Stimulated activated naive CD8-positive, alpha-beta T cell treated with anti-CD3 and anti-CD28 coated beads, Interleukin-15, Interleukin-2, amounts not matched to agents 100 ng/mL and 50 ng/mL, for 24 hours (primary cell): ENCODE measurements around the gene EIF3J.
A peak's percentile ranks its signal among the peaks of the same experiment; 100 is the strongest.

ENCODE experiments used
- H3K27ac Mint-ChIP-seq: one replicate; pipeline ENCODE4 v1.8.0; 2021; ENCODE audit warnings: mild to moderate bottlenecking, mixed read lengths
- H3K27me3 Mint-ChIP-seq: one replicate; pipeline ENCODE4 v1.8.0; 2021; ENCODE audit warnings: mixed read lengths
- H3K36me3 Mint-ChIP-seq: one replicate; pipeline ENCODE4 v1.8.0; 2021; ENCODE audit warnings: low read depth, mixed read lengths
- H3K4me1 Mint-ChIP-seq: one replicate; pipeline ENCODE4 v1.8.0; 2021; ENCODE audit warnings: low read depth, mixed read lengths
- H3K4me3 Mint-ChIP-seq: one replicate; pipeline ENCODE4 v1.8.0; 2021; ENCODE audit warnings: mild to moderate bottlenecking, mixed read lengths
- H3K9me3 Mint-ChIP-seq: one replicate; pipeline ENCODE4 v1.8.0; 2021; ENCODE audit warnings: mixed read lengths

Gene EIF3J

GRCh38 chr15:44596511-44597010, 59.6 kb downstream of the EIF3J start:
- no peaks in the 10 kb centered on the region for H3K27me3 Mint-ChIP-seq
- H3K4me1 Mint-ChIP-seq = peaks cover 32% of the 10 kb centered on the region
- peak overlapping the region; percentile 16 for H3K27ac Mint-ChIP-seq
- no peaks in the 10 kb centered on the region for H3K9me3 Mint-ChIP-seq
- no peak overlapping the region for H3K4me3 Mint-ChIP-seq
- peaks cover 48% of the 10 kb centered on the region for H3K36me3 Mint-ChIP-seq

GRCh38 chr15:44598066-44598465, 61.1 kb downstream of the EIF3J start:
- H3K4me1 Mint-ChIP-seq = peaks cover 32% of the 10 kb centered on the region
- no peaks in the 10 kb centered on the region for H3K27me3 Mint-ChIP-seq
- peaks cover 55% of the 10 kb centered on the region for H3K36me3 Mint-ChIP-seq
- H3K9me3 Mint-ChIP-seq = no peaks in the 10 kb centered on the region
- H3K4me3 Mint-ChIP-seq = no peak overlapping the region
- H3K27ac Mint-ChIP-seq = peak overlapping the region; percentile 55

GRCh38 chr15:44598892-44599291, 61.9 kb downstream of the EIF3J start:
- Mint-ChIP-seq H3K4me1 (peaks cover 32% of the 10 kb centered on the region), H3K4me3 (no peak overlapping the region), H3K9me3 (no peaks in the 10 kb centered on the region), H3K27me3 (no peaks in the 10 kb centered on the region), H3K36me3 (peaks cover 57% of the 10 kb centered on the region), H3K27ac (peak overlapping the region; percentile 21)

GRCh38 chr15:44603126-44603525, 66.2 kb downstream of the EIF3J start:
- Mint-ChIP-seq H3K27ac (no peak overlapping the region), H3K27me3 (no peaks in the 10 kb centered on the region), H3K36me3 (peaks cover 63% of the 10 kb centered on the region), H3K4me3 (no peak overlapping the region), H3K9me3 (no peaks in the 10 kb centered on the region), H3K4me1 (peaks cover 9% of the 10 kb centered on the region)

- Mint-ChIP-seq H3K36me3 (peaks cover 69% of the 10 kb centered on the region), H3K4me3 (no peak overlapping the region), H3K27me3 (no peaks in the 10 kb centered on the region), H3K9me3 (no peaks in the 10 kb centered on the region), H3K27ac (no peak overlapping the region), H3K4me1 (no peaks in the 10 kb centered on the region)
These were observed 69.8 kb downstream of the EIF3J start for GRCh38 chr15:44606740-44607139.
